Neural progenitor cell (in vitro differentiated cells): Measurements from ENCODE around the gene THRSP. TPM values are rescaled to one million over a fixed set of nuclear protein-coding genes. Genes with fewer than 3 reads are reported as not detected.

Experiments
- DNase-seq: peaks from one replicate; pipeline ENCODE4 v3.0.0-alpha.2; 2016; ENCODE audit warnings: low spot score
- H2AFZ ChIP-seq: fragments of 200-600 bp; sonication (generic); replicated peaks from 2 replicates; pipeline ENCODE4 v1.6.1; 2016; ENCODE audit warnings: antibody characterized with exemption
- H3F3A ChIP-seq: fragments of 200-600 bp; sonication (generic); 2 replicates; pipeline ENCODE4 v1.6.1; 2016; ENCODE audit warnings: antibody characterized with exemption, low read depth
- H3K27ac ChIP-seq: fragments of 200-600 bp; sonication (generic); 2 replicates; pipeline ENCODE4 v1.5.1; 2016; ENCODE audit warnings: mild to moderate bottlenecking
- H3K27me3 ChIP-seq: fragments of 200-600 bp; sonication (generic); 2 replicates; pipeline ENCODE4 v1.6.1; 2016; ENCODE audit warnings: mild to moderate bottlenecking, moderate library complexity
- H3K36me3 ChIP-seq: fragments of 200-600 bp; sonication (generic); 2 replicates; pipeline ENCODE4 v1.5.1; 2016
- H3K4me1 ChIP-seq: fragments of 200-600 bp; sonication (generic); 2 replicates; pipeline ENCODE4 v1.6.1; 2016; ENCODE audit warnings: mixed run types
- H3K4me2 ChIP-seq: fragments of 200-600 bp; sonication (generic); 2 replicates; pipeline ENCODE4 v1.6.1; 2016
- H3K4me3 ChIP-seq: fragments of 200-600 bp; sonication (generic); 2 replicates; pipeline ENCODE4 v1.5.1; 2016
- H3K79me2 ChIP-seq: fragments of 200-600 bp; sonication (generic); 2 replicates; pipeline ENCODE4 v1.6.1; 2016; ENCODE audit warnings: low read depth
- H3K9ac ChIP-seq: fragments of 200-600 bp; sonication (generic); 2 replicates; pipeline ENCODE4 v1.6.1; 2016
- H3K9me3 ChIP-seq: fragments of 200-600 bp; sonication (generic); 2 replicates; pipeline ENCODE4 v1.5.1; 2016; ENCODE audit warnings: low read depth
- H4K20me1 ChIP-seq: fragments of 200-600 bp; sonication (generic); 2 replicates; pipeline ENCODE4 v1.6.1; 2016; ENCODE audit warnings: low read depth
- H3K27ac Mint-ChIP-seq: 3 replicates; pipeline ENCODE4 v1.8.0; 2021; ENCODE audit warnings: mixed read lengths
- H3K27me3 Mint-ChIP-seq: 2 replicates; pipeline ENCODE4 v1.8.0; 2022; ENCODE audit warnings: low read depth, mild to moderate bottlenecking, inconsistent platforms, moderate library complexity, mixed read lengths; ENCODE audit not compliant: insufficient read depth
- H3K36me3 Mint-ChIP-seq: 3 replicates; pipeline ENCODE4 v1.8.0; 2021; ENCODE audit warnings: mixed read lengths
- H3K4me1 Mint-ChIP-seq: 3 replicates; pipeline ENCODE4 v1.8.0; 2021; ENCODE audit warnings: mixed read lengths
- H3K4me3 Mint-ChIP-seq: 3 replicates; pipeline ENCODE4 v1.8.0; 2021; ENCODE audit warnings: mild to moderate bottlenecking, moderate library complexity, mixed read lengths
- H3K9me3 Mint-ChIP-seq: 3 replicates; pipeline ENCODE4 v1.8.0; 2020; ENCODE audit warnings: mixed read lengths
- CTCF ChIP-seq: fragments of 200-600 bp; sonication (generic); IDR thresholded peaks from 2 replicates; pipeline ENCODE4 v1.5.1; 2017; ENCODE audit warnings: antibody characterized with exemption, mild to moderate bottlenecking
- EZH2 ChIP-seq: fragments of 200-600 bp; sonication (generic); IDR thresholded peaks from 2 replicates; pipeline ENCODE4 v1.6.1; 2017; ENCODE audit warnings: antibody characterized with exemption, mild to moderate bottlenecking, moderate library complexity
- EZH2phosphoT487 ChIP-seq: fragments of 200-600 bp; sonication (generic); IDR thresholded peaks from 2 replicates; pipeline ENCODE4 v1.6.1; 2017; ENCODE audit warnings: antibody characterized with exemption
- total RNA-seq: library from RNA; depleted of rRNA; stranded (reverse); fragments of >200 nt; gene quantifications from 2 replicates; pipeline ENCODE4 v1.2.3, GENCODE V29; 2015; ENCODE audit warnings: low replicate concordance

Gene THRSP
- total RNA-seq, 1 donor from 2014 or later = not detected

GRCh38 chr11:78100261-78100660, 36.6 kb downstream of the THRSP start:
- H3K27me3 ChIP-seq = no peaks in the 10 kb centered on the region
- H3K27ac ChIP-seq = no peak overlapping the region
- Mint-ChIP-seq H3K4me1 (peaks cover 4% of the 10 kb centered on the region), H3K4me3 (no peak overlapping the region), H3K36me3 (peaks cover 16% of the 10 kb centered on the region), H3K9me3 (no peaks in the 10 kb centered on the region), H3K27me3 (no peaks in the 10 kb centered on the region), H3K27ac (no peak overlapping the region)
- peaks cover 14% of the 10 kb centered on the region for H3K36me3 ChIP-seq
- peaks cover 4% of the 10 kb centered on the region for H3F3A ChIP-seq
- no peak overlapping the region for H3K4me2 ChIP-seq
- DNase-seq = no peak
- no peaks in the 10 kb centered on the region for H3K4me1 ChIP-seq
- no peaks in the 10 kb centered on the region for H3K9me3 ChIP-seq
- H4K20me1 ChIP-seq = no peaks in the 10 kb centered on the region
- H3K9ac ChIP-seq = no peak overlapping the region
- no peak overlapping the region for H3K4me3 ChIP-seq
- H2AFZ ChIP-seq = no peak overlapping the region
- H3K79me2 ChIP-seq = no peaks in the 10 kb centered on the region
- TF ChIP-seq CTCF (no peak), EZH2phosphoT487 (no peak), EZH2 (no peak)

GRCh38 chr11:78100676-78101472, 37.2 kb downstream of the THRSP start:
- H3K79me2 ChIP-seq = no peaks in the 10 kb centered on the region
- no peaks in the 10 kb centered on the region for H3K9me3 ChIP-seq
- TF ChIP-seq EZH2phosphoT487 = no peak
- TF ChIP-seq CTCF = no peak
- no peak for TF ChIP-seq EZH2
- no peaks in the 10 kb centered on the region for H3K9me3 Mint-ChIP-seq
- peaks cover 14% of the 10 kb centered on the region for H3K36me3 ChIP-seq
- H3K4me3 ChIP-seq = no peak overlapping the region
- DNase-seq = no peak
- H3K27me3 Mint-ChIP-seq = no peaks in the 10 kb centered on the region
- H2AFZ ChIP-seq = no peak overlapping the region
- H4K20me1 ChIP-seq = no peaks in the 10 kb centered on the region
- no peak overlapping the region for H3K4me2 ChIP-seq
- H3K4me1 Mint-ChIP-seq = peaks cover 4% of the 10 kb centered on the region
- H3K27ac ChIP-seq = no peak overlapping the region
- no peak overlapping the region for H3K4me3 Mint-ChIP-seq
- H3K27ac Mint-ChIP-seq = no peak overlapping the region
- no peaks in the 10 kb centered on the region for H3K27me3 ChIP-seq
- no peak overlapping the region for H3K9ac ChIP-seq
- peaks cover 4% of the 10 kb centered on the region for H3F3A ChIP-seq
- H3K36me3 Mint-ChIP-seq = peaks cover 14% of the 10 kb centered on the region
- H3K4me1 ChIP-seq = no peaks in the 10 kb centered on the region

GRCh38 chr11:78109081-78110015, 45.7 kb downstream of the THRSP start:
- Histone ChIP-seq H3F3A (no peaks in the 10 kb centered on the region), H4K20me1 (no peaks in the 10 kb centered on the region), H3K9ac (no peak overlapping the region), H3K27me3 (no peaks in the 10 kb centered on the region), H3K79me2 (no peaks in the 10 kb centered on the region), H3K27ac (peak overlapping the region; percentile 63), H3K36me3 (peaks cover 14% of the 10 kb centered on the region), H3K4me1 (no peaks in the 10 kb centered on the region), H3K4me3 (no peak overlapping the region), H3K4me2 (no peak overlapping the region), H3K9me3 (no peaks in the 10 kb centered on the region), H2AFZ (no peak overlapping the region)
- H3K4me3 Mint-ChIP-seq = no peak overlapping the region
- peak; percentile 12 for DNase-seq
- peaks cover 2% of the 10 kb centered on the region for H3K27me3 Mint-ChIP-seq
- H3K27ac Mint-ChIP-seq = no peak overlapping the region
- no peak for TF ChIP-seq CTCF
- TF ChIP-seq EZH2phosphoT487 = no peak
- TF ChIP-seq EZH2 = no peak
- H3K36me3 Mint-ChIP-seq = peaks cover 13% of the 10 kb centered on the region
- no peaks in the 10 kb centered on the region for H3K9me3 Mint-ChIP-seq
- H3K4me1 Mint-ChIP-seq = no peaks in the 10 kb centered on the region
